ENCODE measurements around the gene GRIA1. TPM values are rescaled to one million over a fixed set of nuclear protein-coding genes. Genes with fewer than 3 reads are reported as not detected.

GRIA1 gene
- total RNA-seq, 4 donors from 2014 or later: 0.48 to 1.00 TPM; not detected in 2

GRCh38 chr5:153797484-153797883, 307.0 kb downstream of the GRIA1 start:
- intact Hi-C loops (cut with DNase I; ENCODE audit: low total_unique reads): no loop called here
- no peaks in the 10 kb centered on the region for H3K4me1 ChIP-seq
- WGBS, 2 donors (ENCODE audit: low coverage in 1 of 2): 83% methylated on average over 3 of the region's 3 CpGs; no CpG with 5 or more reads in 1 of the 2 donors
- no peak overlapping the region for H3K27ac ChIP-seq
- no peaks in the 10 kb centered on the region for H3K27me3 ChIP-seq
- H3K36me3 ChIP-seq: no peaks in the 10 kb centered on the region
- H3K4me3 ChIP-seq: no peak overlapping the region
- no peaks in the 10 kb centered on the region for H3K9me3 ChIP-seq
- no peak for TF ChIP-seq EP300 (IDR thresholded peaks at IDR 0.05; ENCODE audit: low read depth)
- TF ChIP-seq CTCF (IDR thresholded peaks at IDR 0.05): no peak
- no peak for TF ChIP-seq POLR2A (IDR thresholded peaks at IDR 0.05)
- no peak for TF ChIP-seq POLR2AphosphoS5 (IDR thresholded peaks at IDR 0.05)
- no peak for DNase-seq
- in situ Hi-C loops (cut with MboI; ENCODE audit: low pct_ligation_motif_present in 1 of 4, low pct_unique_long_range_greater_than_20kb in 1 of 4, low sequenced_read_pairs in 3 of 4): no loop called here

- in situ Hi-C loops (cut with MboI; ENCODE audit: low pct_ligation_motif_present in 1 of 4, low pct_unique_long_range_greater_than_20kb in 1 of 4, low sequenced_read_pairs in 3 of 4) (no loop called here), intact Hi-C loops (cut with DNase I; ENCODE audit: low total_unique reads) (no loop called here)
- Histone ChIP-seq H3K27ac (no peak overlapping the region), H3K36me3 (no peaks in the 10 kb centered on the region), H3K27me3 (no peaks in the 10 kb centered on the region), H3K4me1 (no peaks in the 10 kb centered on the region), H3K9me3 (no peaks in the 10 kb centered on the region), H3K4me3 (no peak overlapping the region)
- WGBS, 2 donors (ENCODE audit: low coverage in 1 of 2): 65 to 69% methylated on average over 5 of the region's 5 CpGs
- no peak for DNase-seq
- TF ChIP-seq POLR2A (IDR thresholded peaks at IDR 0.05): no peak
- TF ChIP-seq CTCF (IDR thresholded peaks at IDR 0.05): no peak
- TF ChIP-seq POLR2AphosphoS5 (IDR thresholded peaks at IDR 0.05): no peak
- no peak for TF ChIP-seq EP300 (IDR thresholded peaks at IDR 0.05; ENCODE audit: low read depth)
These were observed 308.4 kb downstream of the GRIA1 start for GRCh38 chr5:153798830-153799229.

GRCh38 chr5:153799466-153799865, 309.0 kb downstream of the GRIA1 start:
- Histone ChIP-seq H3K4me1 (no peaks in the 10 kb centered on the region), H3K27me3 (no peaks in the 10 kb centered on the region), H3K27ac (no peak overlapping the region), H3K36me3 (no peaks in the 10 kb centered on the region), H3K4me3 (no peak overlapping the region), H3K9me3 (no peaks in the 10 kb centered on the region)
- DNase-seq: no peak
- in situ Hi-C loops (cut with MboI; ENCODE audit: low pct_ligation_motif_present in 1 of 4, low pct_unique_long_range_greater_than_20kb in 1 of 4, low sequenced_read_pairs in 3 of 4): no loop called here
- intact Hi-C loops (cut with DNase I; ENCODE audit: low total_unique reads): no loop called here
- 92% methylated on average over 2 of the region's 2 CpGs for WGBS, 2 donors (ENCODE audit: low coverage in 1 of 2)
- TF ChIP-seq POLR2AphosphoS5 (IDR thresholded peaks at IDR 0.05) (no peak), EP300 (IDR thresholded peaks at IDR 0.05; ENCODE audit: low read depth) (no peak), POLR2A (IDR thresholded peaks at IDR 0.05) (no peak), CTCF (IDR thresholded peaks at IDR 0.05) (no peak)

- no peak for DNase-seq
- no peaks in the 10 kb centered on the region for H3K36me3 ChIP-seq
- H3K27me3 ChIP-seq: no peaks in the 10 kb centered on the region
- WGBS, 2 donors (ENCODE audit: low coverage in 1 of 2): 74 to 80% methylated on average over 11 to 12 of the region's 12 CpGs
- no peaks in the 10 kb centered on the region for H3K4me1 ChIP-seq
- TF ChIP-seq POLR2AphosphoS5 (IDR thresholded peaks at IDR 0.05) (no peak), CTCF (IDR thresholded peaks at IDR 0.05) (no peak), EP300 (IDR thresholded peaks at IDR 0.05; ENCODE audit: low read depth) (no peak), POLR2A (IDR thresholded peaks at IDR 0.05) (no peak)
- intact Hi-C loops (cut with DNase I; ENCODE audit: low total_unique reads) (no loop called here), in situ Hi-C loops (cut with MboI; ENCODE audit: low pct_ligation_motif_present in 1 of 4, low pct_unique_long_range_greater_than_20kb in 1 of 4, low sequenced_read_pairs in 3 of 4) (no loop called here)
- no peak overlapping the region for H3K27ac ChIP-seq
- H3K4me3 ChIP-seq: no peak overlapping the region
- no peaks in the 10 kb centered on the region for H3K9me3 ChIP-seq
These were observed 311.8 kb downstream of the GRIA1 start for GRCh38 chr5:153802050-153802821.

Measured in transverse colon (tissue), 4 donors.